ENCODE measurements around the gene EXOC3. TPM values are rescaled to one million over a fixed set of nuclear protein-coding genes. Genes with fewer than 3 reads are reported as not detected.

Gene EXOC3
- total RNA-seq, 3 donors from 2014 or later = 49.8 to 63.7 (median 53.3) TPM

DNA sequence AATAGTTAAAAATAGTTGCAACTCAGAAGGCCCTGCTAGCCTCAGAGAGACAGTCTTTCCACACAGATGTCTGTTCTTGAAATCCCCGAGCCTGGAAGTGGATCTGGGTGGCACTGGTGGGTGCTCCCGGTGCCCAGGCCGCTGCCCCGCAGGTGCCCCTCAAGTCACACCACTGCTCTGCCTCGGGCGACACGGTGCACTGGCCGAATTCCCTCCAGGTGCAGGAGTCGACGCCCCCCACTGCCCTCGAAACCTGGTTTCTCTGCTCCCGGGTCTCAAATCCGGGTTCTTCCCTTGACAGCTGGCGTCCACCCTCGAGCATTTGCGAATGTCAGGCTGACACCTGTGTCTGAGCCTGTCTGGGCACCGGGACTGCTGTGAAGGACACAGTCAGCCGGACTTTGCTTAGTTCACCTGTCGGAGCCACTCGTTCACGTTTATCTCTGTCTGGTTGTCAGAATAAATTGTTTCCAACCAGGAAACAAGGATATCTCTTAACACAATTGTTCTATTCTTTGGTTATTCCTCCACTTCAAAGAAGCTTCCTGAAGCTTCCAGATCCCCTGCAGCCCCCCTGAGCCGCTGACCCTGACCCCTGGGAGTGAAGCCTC lies 54.2 kb downstream of the EXOC3 start:
- H3K9me3 ChIP-seq = no peaks in the 10 kb centered on the region
- no peak overlapping the region for H3K27ac ChIP-seq

DNA sequence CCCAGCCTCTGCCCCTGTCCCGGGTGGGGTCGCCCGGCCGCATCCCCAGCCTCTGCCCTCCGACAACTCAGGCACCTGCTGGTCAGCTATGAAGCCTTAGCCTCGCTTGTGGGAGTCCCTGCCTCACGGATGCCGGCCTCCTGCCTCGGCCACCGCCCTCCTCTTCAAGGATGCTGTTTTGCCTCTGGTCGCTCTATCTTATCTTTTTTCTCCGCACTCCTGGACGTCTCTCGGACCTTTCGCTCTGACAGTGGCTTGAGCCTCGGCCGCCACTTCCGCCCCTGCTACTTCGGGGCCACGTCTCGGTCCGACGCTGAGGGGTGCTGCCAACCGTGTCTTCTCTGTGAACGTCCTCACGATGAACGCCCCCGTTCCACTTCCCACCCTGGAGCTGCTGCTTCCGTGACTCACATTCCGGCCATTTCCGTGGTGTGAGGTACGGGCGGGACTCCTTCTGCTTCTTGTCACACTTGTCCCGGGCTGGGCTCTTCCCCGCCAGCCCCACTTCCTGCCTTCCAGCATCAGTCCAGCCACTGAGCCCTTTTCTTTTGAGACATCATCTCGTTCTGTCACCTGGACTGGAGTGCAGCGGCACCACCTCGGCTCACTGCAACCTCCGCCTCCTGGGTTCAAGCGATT lies 55.0 kb downstream of the EXOC3 start:
- TF ChIP-seq POLR2A (IDR thresholded peaks at IDR 0.05) = no peak
- TF ChIP-seq, protein P1, sequence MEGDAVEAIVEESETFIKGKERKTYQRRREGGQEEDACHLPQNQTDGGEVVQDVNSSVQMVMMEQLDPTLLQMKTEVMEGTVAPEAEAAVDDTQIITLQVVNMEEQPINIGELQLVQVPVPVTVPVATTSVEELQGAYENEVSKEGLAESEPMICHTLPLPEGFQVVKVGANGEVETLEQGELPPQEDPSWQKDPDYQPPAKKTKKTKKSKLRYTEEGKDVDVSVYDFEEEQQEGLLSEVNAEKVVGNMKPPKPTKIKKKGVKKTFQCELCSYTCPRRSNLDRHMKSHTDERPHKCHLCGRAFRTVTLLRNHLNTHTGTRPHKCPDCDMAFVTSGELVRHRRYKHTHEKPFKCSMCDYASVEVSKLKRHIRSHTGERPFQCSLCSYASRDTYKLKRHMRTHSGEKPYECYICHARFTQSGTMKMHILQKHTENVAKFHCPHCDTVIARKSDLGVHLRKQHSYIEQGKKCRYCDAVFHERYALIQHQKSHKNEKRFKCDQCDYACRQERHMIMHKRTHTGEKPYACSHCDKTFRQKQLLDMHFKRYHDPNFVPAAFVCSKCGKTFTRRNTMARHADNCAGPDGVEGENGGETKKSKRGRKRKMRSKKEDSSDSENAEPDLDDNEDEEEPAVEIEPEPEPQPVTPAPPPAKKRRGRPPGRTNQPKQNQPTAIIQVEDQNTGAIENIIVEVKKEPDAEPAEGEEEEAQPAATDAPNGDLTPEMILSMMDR (IDR thresholded peaks at IDR 0.05) = no peak
- no peak overlapping the region for H3K27ac ChIP-seq
- no peak for DNase-seq (ENCODE audit: low spot score in 2 of 2)
- H3K9me3 ChIP-seq = no peaks in the 10 kb centered on the region
- H3K36me3 ChIP-seq = no peaks in the 10 kb centered on the region
- peaks cover 4 to 76% of the 10 kb centered on the region in 2 donors for H3K27me3 ChIP-seq
- no peaks in the 10 kb centered on the region for H3K4me1 ChIP-seq
- no peak overlapping the region for H3K4me3 ChIP-seq
- intact Hi-C loops (cut with DNase I; ENCODE audit: low total_unique reads) = no loop called here

More for the DNA sequence above, 54.2 kb downstream of the EXOC3 start:
- Histone ChIP-seq H3K4me1 (no peaks in the 10 kb centered on the region), H3K4me3 (no peak overlapping the region), H3K36me3 (no peaks in the 10 kb centered on the region), H3K27me3 (peaks cover 4 to 76% of the 10 kb centered on the region in 2 donors)
- TF ChIP-seq POLR2AphosphoS5 (IDR thresholded peaks at IDR 0.05) = no peak
- TF ChIP-seq, protein P1 (IDR thresholded peaks at IDR 0.05) = no peak
- TF ChIP-seq POLR2A (IDR thresholded peaks at IDR 0.05) = no peak
- no peak for DNase-seq (ENCODE audit: low spot score in 2 of 2)
- intact Hi-C loops (cut with DNase I; ENCODE audit: low total_unique reads) = no loop called here

DNA sequence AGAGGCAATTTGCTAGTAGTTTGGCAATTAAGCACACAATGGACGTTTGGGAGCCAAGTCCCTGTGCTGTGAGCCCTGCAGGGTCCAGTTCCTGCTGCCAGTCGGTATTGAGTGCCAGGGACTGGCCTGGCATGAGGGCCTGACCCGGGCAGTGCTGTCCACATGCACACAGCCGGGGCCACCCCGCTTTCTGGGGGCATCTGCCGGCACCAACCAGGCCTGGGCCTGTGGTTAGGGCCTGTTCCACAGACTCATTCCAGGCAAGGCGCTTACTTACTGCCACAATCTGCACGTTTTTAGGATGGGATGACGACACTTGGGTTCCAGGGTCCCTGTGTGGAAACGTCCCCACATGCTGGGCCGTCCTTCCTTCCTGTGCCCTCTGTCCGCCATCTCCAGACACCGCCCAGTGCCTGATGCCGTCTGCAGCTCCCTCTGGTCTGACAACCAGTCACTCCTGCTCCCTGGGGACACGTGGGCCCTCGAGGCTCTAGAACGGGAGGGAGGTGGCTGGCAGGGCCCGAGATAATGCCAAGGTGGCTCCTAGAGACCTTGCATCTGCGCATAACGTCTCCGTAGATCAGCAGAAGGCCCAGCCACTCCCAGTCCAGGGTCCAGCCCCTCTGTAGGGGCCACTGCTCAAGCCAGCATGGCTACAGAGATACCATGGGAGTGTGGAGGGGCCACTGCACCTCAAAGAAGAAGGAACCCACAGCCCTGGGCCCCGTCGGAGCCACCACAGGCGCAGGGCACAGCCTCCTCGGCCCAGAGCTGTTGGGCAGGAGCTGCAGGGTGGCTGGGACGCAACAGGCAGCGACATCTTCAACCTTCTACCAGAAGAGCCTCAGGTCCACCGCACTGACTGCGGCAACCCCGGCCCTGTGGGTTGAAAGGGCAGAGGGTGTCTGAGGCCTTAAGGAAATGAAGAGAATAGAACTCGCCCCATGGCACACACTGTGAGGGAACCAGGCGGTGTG lies 56.5 kb downstream of the EXOC3 start:
- Histone ChIP-seq H3K4me3 (no peak overlapping the region), H3K27me3 (peaks cover 4 to 77% of the 10 kb centered on the region in 2 donors), H3K36me3 (no peaks in the 10 kb centered on the region), H3K27ac (no peak overlapping the region), H3K4me1 (no peaks in the 10 kb centered on the region), H3K9me3 (no peaks in the 10 kb centered on the region)
- no peak for DNase-seq (ENCODE audit: low spot score in 2 of 2)
- TF ChIP-seq POLR2AphosphoS5 (IDR thresholded peaks at IDR 0.05) (no peak), POLR2A (IDR thresholded peaks at IDR 0.05) (no peak)
- TF ChIP-seq, protein P1 (IDR thresholded peaks at IDR 0.05) = no peak
- intact Hi-C loops (cut with DNase I; ENCODE audit: low total_unique reads) = no loop called here

DNA sequence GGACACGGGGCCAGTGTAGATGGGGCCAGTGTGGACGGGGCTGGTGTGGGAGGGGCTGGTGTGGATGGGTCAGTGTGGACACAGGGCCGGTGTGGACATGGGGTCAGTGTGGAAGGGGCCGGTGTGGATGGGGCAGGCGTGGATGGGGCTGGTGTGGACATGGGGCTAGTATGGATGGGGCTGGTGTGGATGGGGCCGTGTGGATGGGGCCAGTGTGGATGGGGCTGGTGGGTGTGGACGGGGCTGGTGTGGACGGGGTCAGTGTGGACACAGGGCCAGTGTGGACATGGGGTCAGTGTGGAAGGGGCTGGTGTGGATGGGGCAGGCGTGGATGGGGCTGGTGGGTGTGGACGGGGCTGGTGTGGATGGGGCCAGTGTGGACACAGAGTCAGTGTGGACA lies 57.5 kb downstream of the EXOC3 start:
- no peaks in the 10 kb centered on the region for H3K4me1 ChIP-seq
- no peak overlapping the region for H3K27ac ChIP-seq
- TF ChIP-seq POLR2A (IDR thresholded peaks at IDR 0.05) = no peak
- TF ChIP-seq, protein P1 (IDR thresholded peaks at IDR 0.05) = no peak
- no peak for TF ChIP-seq POLR2AphosphoS5 (IDR thresholded peaks at IDR 0.05)
- H3K27me3 ChIP-seq = peaks cover 4 to 76% of the 10 kb centered on the region in 2 donors
- H3K9me3 ChIP-seq = no peaks in the 10 kb centered on the region
- DNase-seq (ENCODE audit: low spot score in 2 of 2) = no peak
- no peaks in the 10 kb centered on the region for H3K36me3 ChIP-seq
- H3K4me3 ChIP-seq = no peak overlapping the region
- intact Hi-C loops (cut with DNase I; ENCODE audit: low total_unique reads) = no loop called here

Measured in breast epithelium (tissue), 4 donors.